HG02870 (cell line): ENCODE measurements around the gene PLD4.
"Not testable (repeated sequence)": the region's sequence is repeated elsewhere in the genome, so short reads cannot be mapped to it uniquely, and the experiment has no call there.

ENCODE experiments used
- ATAC-seq: cut with Tn5 transposase; IDR thresholded peaks from one replicate; pipeline ENCODE4 v1.9.1; 2021; ENCODE audit warnings: mild to moderate bottlenecking, moderate library complexity; ENCODE audit not compliant: unreplicated experiment

PLD4 gene

DNA sequence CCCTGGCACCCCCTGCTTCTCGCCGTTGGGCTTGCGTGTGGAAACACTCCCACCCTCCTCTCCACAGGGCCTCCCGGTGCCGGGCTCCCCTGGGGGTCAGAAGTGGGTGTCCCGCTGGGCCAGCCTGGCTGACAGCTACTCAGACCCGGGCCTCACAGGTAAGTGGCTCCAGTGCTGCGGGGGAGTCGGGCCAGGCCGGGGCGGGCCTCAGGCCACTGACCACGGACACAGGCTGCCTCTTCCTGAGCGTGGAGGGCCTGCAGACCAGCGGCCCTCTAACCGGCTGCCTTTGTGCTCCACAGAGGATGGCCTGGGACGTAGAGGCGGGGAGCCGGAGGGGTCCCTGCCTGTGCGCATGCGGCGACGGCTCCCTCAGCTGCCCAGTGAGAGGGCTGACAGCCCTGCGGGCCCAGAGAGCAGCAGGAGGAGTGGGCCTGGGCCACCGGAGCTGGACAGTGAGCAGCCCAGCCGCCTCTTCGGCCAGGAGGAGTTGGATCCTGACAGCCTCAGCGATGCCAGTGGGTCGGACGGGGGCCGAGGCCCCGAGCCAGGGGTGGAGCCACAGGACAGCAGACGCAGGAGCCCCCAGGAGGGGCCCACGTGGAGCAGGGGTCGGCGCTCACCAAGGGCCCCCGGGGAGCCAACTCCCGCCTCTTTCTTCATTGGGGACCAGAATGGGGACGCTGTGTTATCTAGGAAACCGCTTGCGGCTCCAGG lies 38.5 kb upstream of the PLD4 start:
- ATAC-seq, result no peak

DNA sequence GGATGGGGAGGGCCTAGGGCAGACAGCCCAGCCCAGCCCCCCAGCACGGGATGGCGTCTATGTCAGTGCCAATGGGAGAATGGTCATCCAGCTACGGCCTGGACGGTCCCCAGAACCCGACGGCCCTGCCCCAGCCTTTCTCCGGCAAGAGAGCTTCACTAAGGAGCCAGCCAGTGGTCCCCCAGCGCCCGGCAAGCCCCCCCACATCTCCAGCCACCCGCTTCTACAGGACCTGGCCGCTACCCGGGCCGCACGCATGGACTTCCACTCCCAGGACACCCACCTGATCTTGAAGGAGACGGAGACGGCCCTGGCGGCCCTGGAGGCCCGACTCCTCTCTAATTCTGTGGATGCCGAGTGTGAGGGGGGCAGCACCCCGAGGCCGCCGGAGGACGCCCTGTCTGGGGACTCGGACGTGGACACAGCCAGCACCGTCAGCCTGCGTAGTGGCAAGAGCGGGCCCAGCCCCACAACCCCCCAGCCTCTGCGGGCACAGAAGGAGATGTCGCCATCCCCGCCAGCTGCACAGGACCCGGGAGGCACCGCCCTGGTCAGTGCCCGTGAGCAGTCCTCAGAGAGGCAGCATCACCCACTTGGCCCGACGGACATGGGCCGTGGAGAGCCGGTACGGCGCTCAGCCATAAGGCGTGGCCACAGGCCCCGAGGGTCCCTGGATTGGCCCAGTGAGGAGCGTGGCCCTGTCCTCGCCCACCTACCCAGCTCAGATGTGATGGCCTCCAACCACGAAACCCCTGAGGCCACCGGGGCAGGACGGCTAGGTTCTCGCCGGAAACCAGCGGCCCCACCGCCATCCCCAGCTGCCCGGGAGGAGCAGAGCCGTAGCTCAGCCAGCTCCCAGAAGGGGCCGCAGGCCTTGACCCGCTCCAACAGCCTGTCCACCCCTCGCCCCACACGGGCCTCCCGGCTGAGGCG lies 37.7 kb upstream of the PLD4 start:
- ATAC-seq, result no peak

DNA sequence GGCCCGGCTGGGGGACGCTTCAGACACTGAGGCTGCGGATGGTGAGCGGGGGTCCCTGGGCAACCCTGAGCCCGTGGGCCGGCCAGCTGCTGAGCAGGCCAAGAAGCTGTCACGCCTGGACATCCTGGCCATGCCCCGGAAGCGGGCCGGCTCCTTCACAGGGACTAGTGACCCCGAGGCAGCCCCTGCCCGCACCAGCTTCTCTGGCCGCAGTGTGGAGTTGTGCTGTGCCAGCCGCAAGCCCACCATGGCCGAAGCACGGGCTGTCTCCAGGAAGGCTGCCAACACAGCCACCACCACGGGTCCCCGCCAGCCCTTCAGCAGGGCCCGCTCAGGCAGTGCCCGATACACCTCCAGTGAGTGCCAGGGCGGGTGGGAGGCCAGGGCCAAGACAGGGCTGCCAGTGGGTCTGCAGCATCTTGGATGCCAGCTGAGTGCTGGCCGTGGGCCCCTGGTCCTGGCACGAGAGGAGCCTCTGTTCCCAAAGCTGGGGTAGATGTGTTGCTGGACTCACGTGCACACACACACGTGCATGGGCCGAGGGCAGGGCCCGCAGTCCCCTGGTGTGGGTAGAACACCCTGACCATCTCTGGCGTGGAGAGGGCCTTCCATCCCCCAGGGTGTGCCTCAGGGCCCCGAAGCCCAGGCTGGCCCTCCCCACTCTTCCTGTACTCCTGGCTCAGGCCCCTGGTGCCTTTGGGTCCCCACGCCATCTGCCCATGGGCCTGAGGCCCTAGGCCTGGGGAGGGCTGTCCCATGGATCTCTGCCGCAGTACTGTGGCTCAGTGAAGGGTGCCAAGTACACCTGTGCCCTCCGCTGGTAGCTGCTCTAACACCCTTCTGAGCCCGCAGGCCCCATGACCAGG lies 36.8 kb upstream of the PLD4 start:
- no peak for ATAC-seq

DNA sequence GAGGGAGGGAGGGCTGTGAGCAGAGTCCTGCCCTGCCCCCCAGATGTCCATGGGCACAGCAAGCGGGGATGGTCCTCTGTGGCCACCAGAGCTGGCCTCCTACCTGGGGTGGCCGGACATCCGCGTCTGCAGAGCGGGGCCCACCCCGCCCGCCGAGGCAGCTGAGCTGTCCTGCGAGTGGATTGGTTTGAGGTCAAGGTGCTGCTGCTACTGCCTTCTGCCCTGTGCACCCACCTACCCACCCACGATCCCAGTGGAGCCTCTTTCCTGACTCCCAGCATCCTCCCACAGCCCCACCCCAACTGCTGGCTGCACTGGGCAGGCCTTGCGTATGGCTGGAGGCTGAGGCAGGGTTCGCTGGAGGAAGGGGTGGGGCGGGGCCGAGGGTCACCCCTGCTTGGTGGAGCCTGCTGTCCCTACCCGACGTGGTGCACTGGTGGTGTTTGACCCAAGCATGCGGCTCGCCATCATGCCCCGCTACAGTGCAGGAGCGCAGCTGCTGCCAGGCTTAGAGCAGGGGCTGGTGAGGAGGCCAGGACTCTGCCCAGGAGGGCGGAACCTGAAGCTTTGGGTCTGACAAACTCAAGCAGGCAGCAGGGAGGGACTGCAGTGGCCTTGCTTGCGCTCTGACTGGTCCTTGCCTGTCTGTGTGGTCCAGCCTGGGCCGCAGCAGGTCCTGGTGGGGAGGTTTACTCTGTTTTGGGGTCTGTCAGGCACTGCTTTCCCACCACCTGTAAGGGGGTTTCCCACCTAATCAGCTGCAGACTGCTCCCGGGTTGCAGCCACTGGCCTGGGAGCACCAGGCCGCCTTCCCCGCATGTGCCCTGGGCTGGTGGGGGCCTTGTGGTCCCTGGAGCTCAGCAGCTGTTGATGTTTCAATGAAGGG lies 35.9 kb upstream of the PLD4 start:
- no peak for ATAC-seq

DNA sequence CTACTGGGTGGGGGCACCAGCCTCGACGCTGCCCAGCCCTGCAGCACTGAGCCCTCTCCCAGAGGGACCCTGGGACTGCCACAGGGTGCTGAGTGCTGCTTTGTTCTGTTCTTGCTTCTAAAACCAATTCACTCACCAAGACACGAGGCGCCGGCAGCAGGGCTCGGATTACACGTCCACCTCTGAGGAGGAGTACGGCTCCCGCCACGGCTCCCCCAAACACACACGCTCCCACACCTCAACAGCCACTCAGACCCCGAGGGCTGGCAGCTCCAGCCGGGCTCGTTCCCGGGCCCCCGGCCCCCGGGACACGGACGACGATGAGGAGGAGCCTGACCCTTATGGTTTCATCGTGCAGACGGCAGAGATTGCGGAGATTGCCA lies 35.3 kb upstream of the PLD4 start:
- no peak for ATAC-seq

DNA sequence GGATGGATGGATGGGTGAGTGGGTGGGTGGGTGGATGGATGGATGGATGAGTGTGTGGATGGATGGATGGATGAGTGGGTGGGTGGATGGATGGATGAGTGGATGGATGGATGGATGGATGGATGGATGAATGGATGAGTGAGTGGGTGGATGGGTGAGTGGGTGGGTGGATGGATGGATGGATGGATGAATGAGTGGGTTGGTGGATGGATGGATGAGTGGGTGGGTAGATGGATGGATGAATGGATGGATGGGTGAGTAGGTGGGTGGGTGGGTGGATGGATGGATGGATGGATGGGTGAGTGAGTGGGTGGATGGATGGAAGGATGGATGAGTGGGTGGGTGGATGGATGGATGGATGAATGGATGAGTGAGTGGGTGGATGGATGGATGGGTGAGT lies 34.4 kb upstream of the PLD4 start:
- not testable (repeated sequence) for ATAC-seq

DNA sequence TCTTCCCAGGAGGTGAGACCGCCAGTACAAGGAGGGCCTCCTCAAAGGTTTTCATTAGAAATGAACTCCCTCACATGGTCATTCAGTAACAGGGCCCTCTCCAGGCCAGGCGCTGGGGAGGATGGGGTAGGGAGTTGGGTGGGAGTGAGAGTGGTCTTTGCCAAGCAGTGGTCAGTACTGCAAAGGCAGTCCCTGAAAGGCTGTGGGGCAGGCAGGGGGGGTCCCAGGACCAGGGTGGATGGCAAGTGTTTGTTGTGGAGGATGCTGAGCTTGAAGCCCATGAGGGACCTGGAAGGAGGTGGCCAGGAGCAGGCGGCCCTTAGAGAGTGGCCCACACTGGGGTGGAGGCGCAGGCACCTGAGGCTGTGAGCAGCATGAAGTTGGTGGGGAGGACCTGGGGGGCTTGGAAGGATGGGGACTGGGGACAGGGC lies 33.5 kb upstream of the PLD4 start:
- no peak for ATAC-seq

DNA sequence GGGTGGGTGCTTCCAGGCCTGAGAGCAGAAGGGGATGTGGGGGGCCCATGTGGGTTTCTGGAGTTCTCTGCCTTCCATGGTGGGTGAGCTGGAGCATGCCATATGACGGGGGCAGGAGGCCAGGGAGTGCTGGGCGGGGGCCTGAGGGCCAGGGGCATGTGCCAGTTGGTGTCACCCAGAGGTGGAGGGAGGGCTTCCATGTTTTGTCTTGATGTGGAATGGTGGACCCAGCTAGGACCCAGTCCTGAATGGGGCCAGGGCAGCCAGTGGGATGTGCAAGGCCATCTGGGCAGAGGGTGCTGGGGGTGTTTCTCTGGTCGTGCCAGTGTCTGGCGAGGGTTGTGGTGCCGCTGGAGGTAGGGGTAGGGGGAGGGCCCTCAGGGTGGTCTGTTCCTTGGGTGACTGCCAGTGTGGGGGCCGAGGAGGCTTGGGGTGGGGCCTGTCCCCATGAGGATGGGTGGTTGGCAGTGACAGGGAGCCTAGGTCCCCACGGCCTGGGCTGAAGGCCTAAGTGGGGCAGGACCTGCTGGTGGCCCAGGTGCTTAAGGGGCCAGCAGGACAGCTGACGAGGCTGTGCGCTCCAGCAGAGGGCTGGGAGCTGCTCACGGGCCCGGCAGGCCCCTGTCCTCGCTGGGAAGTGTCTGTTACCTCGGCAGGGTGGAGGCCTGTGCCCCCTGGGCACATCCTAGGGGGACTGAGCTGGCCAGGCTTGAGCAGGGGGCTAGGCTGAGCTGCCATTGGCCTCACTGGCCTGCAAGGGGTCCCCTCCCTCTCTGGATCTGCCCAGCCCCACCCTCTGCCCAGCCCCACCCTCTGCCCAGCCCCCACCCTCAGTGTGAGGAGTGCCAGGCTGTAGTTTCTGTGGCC lies 32.8 kb upstream of the PLD4 start:
- ATAC-seq, result no peak

DNA sequence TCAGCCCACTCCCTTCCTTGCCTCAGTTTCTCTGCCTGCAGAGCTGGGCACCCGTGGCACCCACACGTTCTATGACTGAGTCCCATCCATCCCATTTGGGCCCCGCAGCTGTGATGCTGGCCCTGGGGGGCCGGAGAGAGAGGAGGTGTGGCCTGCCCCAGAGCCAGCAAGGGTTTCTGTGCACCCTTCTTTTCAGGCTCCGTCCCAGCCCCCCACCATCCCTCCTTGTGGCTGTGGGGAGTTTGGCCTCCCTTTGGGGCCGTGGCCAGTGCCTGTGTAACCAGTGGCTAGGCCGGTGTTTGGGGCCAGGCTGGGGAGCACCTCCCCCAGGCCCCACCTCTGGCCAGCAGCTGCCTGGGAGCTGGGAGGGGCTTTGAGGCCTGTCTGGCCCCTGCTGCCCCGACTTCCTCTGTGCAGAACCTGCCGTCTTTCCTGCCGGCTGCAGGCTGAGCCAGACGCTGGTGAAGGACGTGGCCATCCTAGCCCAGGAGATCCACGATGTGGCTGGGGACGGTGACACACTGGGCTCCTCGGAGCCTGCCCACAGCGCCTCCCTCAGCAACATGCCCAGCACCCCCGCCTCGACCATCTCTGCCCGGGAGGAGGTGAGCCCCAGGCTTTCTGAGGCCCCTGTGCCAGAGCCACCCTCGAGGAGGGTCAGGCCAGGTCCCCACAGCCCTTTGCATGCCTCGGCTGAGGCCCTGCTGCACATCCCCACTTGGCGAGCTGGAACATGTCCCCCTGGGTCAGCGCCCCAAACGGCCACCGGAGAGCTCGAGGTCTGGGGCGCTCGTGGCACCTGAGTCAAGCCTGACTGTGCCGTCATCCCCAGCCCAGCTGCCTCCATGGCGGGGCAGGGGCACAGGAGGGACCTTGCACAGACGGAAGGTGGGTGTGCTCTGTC lies 31.9 kb upstream of the PLD4 start:
- no peak for ATAC-seq

DNA sequence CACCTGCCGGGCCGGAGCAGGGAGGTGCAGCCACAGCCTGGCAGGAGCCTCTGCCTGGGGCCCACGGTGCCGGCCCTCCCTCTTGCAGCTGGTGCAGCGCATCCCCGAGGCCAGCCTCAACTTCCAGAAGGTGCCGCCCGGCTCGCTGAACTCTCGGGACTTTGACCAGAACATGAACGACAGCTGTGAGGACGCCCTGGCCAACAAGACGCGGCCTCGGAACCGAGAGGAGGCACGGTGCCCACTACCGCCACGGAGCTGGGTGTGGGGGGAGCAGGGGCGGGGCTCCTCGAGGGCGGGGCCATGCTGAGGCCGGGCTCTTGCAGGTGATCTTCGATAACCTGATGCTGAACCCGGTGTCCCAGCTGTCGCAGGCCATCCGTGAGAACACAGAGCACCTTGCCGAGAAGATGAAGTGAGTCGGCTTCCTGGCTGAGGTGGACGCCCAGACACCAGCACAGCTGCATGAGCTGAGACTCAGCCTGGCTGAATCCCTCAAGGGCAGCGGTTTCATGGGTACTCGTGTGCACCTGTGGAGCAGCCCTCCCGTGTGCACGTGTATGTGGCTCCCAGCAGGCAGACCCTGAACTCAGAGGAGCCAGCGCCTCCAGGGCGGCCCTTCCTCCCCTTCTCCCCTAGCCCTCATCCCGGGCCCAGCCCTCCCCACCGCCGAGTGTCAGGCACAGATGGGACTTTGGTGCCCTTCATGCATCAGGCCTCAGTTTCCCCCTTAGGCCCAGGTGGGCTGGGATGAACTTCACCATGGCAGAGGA lies 31.1 kb upstream of the PLD4 start:
- no peak for ATAC-seq

DNA sequence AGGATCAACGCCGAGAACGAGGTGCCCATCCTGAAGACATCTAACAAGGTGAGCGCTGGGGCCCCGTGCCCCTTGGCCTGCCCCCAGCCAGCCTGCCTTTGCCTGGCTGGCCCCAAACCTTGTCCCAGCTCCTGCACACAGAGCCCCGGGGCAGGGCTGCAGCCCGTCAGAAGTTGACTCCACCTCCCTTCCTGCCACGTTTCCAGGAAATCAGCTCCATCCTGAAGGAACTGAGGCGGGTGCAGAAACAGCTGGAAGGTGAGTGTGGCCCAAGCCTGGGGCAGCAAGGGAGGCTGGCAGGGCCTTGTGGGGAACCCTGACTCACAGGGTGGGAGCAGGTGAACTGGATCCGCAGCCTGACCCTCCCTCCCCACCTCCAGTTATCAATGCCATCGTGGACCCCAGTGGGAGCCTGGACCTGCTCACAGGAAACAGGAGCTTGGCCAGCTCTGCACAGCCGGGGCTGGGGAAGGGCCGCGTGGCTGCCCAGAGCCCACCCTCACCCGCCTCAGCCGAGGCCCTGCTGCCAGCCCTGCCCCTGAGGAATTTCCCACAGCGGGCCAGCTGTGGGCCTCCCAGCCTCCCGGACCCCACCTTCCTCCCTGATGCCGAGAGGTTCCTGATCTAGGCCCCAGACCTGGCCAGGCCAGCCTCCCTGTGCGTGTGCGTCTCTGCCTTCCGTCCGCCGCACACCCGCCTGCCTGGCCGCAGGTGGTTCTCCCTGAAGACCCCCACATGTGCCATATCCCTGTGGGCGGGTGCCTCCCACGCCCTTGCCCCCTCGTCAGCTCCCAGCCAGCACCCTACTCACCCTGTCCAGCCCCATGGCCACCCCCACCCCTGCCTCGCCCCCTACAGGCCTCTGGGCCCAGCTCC lies 30.1 kb upstream of the PLD4 start:
- no peak for ATAC-seq

DNA sequence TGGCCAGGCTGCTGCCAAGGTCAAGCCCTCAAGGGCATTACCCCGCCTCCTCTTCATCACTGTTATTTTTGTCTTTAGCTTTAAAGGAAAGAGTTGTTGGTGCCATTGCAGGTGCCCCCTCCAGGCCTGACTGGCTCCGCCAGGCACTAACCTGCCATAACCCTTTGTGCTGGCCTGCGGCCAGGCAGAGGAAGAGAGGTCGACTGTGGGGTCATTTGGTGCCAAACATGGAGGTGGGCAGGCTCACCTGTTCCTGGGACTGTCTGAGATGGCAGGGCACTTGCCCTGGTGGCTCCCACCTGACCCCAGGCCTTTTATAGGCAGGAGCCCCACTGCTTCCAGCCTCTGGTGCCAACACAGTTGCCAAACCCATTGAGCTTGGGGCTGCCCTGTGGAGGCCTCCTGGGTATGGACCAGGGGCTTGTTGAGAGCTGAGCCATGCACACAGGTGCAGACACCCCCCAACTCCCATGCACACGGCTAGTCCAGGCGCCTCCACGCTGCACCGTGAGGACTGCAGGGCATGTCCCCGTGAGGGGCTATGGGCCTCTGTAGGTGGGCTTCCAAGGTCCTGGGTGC lies 29.4 kb upstream of the PLD4 start:
- no peak for ATAC-seq

DNA sequence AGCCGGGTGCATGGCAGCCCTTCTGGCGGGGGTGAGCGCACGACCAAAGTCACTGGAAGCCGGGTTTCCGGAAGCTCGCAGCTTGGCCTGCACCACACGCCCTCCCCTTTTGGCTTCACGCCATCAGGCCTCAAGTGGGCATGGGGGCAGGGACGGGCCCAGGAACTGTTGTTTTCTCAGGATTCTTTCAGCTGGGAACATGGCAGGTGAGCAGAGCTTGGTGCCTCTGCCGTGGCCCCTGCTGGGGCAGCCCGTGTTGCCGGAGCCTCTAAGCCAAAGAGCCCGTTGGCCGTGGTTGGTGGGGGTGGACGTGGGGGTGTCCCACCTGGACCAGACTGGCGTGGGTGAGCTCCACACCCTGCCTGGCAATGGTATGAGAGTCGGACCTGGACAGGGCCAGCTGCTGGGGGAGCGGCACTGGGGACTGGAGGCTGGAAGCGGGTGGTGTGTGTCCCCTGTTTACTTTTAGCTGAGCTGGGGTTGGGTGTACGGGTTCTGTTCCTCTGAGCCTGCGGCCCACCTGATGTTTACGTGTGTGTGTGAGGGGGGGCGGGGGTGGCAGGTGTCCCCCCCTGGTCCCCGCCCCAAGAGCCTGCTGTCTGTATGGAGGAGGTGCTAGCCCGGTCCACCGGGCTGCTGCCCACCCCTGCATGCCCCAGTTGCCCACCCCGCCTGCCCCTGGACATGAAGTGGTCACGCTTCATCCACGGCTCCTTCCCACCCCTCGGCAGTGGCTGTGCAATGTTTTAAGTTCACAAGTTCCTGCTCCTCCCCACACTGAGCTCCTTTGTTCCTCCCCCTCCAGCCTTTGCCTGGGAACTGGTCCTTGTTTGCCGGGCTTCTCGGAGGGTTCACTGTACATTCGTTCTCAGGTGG lies 28.7 kb upstream of the PLD4 start:
- no peak for ATAC-seq

DNA sequence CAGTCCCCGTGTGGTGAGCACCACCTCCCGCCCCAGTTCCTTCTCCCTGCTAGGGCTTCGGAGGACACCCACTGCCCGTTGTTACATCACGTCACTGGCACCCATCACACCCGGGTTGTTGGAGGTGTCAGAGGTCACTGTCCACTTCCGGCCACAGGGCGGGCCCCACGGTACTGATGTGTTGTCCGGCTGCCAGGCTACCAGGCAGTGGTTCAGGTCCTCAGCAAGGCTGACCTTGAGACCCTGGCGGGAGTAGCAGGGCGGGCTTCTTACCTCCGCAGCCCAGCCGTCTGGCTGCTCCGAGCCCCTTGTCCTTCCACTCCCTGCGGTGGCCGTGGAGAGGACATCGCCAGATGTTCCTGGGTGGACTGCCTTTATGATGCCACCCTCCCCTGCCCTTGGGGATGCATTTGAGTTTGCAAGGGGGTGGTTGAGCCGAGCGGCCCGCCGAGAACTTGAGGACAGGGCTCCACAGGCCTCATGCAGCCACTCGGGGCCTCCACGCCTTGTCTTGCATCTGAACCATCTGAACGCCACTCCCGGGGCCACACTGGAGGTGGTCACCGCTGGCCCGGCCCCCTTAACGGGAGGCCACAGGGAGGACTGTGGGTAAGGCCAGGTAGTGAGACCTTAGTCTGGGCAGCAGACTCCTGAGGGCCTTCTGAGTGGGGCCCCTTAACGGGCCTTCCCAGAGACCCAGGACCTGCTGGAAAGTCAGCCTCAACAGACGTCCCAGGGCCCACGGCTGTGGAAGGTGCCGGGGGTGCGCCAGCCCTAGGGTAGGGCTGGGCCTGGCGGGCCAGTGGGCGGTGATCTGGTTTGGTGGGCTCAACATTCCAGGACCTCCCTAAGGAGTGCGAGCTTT lies 27.1 kb upstream of the PLD4 start:
- ATAC-seq, result no peak
